ENCODE data around the gene NKPD1.

DNA sequence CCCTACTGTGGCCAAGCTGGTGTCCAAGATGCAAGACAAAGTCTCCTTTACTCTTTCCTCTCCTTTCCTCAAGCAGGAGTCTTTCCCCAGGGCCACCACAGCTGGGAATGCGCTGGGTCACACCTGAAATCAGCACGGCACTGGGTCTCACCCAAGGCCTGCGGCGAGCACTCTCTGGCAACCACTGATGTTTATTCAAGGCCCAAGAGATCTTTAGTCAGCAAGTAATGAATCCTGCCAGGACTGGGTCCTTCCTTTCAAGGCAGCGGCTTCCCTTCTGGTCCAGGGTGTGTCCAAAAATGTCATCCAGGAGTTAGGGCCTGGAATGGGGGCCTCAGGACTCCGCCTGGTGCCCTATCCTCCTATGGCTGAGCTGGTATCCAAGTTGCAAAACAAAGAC is 41.9 kb upstream of the NKPD1 start:
- TF ChIP-seq EZH2 (IDR thresholded peaks at IDR 0.05; ENCODE audit: insufficient read depth, poor library complexity, severe bottlenecking) (no peak), EZH2phosphoT487 (IDR thresholded peaks at IDR 0.05; ENCODE audit: insufficient read depth, low read depth) (no peak)

Measured in GM23248 (cell line).